SH-SY5Y (cell line): ENCODE data around the gene PLB1.

Source experiments
- GATA2 ChIP-seq: IDR thresholded peaks from 2 replicates; pipeline ENCODE4 v1.6.1; 2011; ENCODE audit warnings: mild to moderate bottlenecking, low read depth, low read length
- GATA3 ChIP-seq: IDR thresholded peaks from 2 replicates; pipeline ENCODE4 v1.6.1; 2011; ENCODE audit warnings: low read depth, mild to moderate bottlenecking, low read length, moderate library complexity

DNA sequence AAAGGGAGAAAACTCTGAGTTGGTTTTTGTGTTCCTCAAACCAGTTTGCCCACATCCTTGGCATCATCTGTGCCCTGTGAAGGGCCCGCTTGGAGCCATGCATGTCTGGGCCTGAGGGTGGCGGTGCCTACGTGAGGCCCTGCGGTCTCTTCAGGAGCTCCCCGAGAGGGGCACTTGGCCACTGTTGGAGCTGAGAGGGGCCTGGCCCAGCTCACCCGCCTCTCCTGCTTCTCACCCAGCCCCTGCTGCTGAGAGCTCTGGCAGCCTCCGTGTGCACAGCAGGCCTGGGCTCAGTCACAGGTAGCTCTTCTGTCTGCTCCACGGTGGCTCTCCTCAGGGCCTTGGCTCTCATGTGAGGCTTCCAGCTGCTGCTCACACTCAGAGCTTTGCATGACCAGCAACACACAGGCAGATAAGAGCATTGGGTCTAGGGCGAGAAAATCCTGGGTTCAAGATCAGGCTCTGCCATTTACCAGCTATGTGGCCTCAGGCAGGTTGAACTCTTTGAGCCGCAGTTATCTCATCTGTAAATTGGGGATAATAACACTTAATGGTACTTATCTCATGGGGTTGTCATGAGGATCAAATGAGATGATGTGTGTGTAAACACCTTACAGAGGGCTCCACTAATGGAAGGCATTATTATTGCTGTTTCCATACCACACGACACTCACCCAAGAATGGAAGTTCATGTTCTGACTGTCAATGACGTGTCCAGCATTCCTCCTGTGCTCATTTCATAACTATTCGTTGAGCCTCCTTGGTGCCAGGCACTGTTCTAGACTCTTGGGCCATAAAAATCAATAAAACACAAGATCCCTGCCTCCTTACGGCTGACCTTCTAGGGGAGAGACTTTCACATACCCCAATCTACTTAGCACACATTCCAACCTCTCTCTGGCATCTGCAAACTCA lies 41.6 kb upstream of the PLB1 start:
- no peak for TF ChIP-seq GATA3
- no peak for TF ChIP-seq GATA2
